Middle frontal gyrus (tissue), 1 donor: ENCODE data around the gene CADM1.

Source experiments
- DNase-seq: peaks from one replicate; pipeline ENCODE4 v3.0.0-alpha.2; 2015; ENCODE audit warnings: low spot score; ENCODE audit errors: extremely low spot score

CADM1 gene

GRCh38 chr11:115255006-115255762 is 249.0 kb downstream of the CADM1 start:
- no peak for DNase-seq

DNA sequence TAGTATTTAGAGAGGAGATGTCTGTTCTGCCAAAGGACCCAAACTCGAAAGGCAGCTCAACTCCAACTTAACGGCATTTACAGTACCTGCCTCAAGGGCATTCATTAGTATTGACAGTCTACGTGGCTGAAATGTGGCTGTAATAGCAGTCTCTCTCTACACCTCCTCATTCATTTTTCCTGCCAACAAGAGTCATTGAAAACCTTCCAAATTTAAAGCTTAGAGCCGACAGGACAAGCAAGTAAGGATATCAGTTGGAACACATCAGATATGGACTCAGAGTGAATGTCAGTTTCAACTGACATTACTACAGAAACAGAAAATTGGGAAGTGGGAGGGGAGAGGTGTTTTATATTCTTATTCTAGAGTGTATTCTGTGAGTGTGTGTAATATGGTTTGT is 253.1 kb downstream of the CADM1 start:
- no peak for DNase-seq

- DNase-seq: no peak
Observed at GRCh38 chr11:115249061-115249578, 255.1 kb downstream of the CADM1 start.

DNA sequence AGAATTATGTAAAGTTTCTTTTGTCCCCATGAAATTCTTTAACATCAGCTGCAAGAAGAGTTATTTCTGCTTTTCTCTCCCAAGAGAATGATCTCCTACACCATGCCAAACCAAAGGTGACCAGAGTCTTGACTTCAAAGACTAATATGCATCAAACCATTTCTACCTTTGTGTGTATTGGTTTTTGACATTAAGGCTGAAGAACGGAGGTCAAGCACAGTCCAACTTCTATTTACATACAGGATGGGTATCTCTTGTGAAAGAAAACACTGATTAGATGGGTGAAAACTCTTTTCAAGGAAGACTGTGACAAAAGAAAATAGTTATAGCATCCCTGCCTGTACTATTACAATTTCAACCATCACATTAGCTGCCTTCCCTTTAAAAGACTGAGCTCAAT is 256.3 kb downstream of the CADM1 start:
- DNase-seq: no peak

DNA sequence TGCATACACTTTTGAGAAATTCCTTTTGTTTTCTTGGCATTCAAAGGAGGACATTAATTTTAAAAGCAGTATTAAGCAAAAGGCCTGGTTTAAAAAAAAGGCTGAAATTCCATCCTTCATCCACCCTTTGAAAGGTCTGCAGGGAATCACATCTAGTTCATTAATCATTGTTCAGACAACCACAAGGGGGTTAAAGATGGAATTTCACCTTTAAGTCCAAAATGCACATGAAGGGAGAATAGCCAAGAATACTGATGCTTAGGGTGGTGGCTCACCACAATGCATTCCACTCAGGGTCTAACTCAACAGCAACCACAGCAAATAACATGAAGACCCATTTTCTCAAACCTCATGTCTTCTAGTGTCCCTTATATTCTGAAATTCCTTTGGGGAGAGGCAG is 256.9 kb downstream of the CADM1 start:
- DNase-seq: no peak

DNA sequence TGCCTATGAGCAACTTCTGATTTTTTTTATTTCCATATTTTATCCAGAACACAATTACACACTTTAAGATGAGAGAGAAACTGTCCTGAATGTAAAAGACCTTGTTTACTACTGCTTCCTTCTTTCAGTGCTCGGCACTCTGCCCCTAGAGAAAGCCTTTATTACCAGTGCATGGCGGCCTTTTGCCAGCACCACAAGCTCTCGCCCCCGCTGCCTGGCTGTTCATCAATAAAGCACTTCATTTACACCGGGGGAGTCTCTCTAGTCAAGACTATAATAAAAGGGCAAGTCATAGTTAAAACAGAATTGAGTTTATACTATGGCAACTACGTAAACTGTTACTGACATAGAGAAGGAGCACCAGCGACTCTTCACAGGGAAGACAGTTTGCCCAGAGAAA is 259.5 kb downstream of the CADM1 start:
- DNase-seq: no peak

DNA sequence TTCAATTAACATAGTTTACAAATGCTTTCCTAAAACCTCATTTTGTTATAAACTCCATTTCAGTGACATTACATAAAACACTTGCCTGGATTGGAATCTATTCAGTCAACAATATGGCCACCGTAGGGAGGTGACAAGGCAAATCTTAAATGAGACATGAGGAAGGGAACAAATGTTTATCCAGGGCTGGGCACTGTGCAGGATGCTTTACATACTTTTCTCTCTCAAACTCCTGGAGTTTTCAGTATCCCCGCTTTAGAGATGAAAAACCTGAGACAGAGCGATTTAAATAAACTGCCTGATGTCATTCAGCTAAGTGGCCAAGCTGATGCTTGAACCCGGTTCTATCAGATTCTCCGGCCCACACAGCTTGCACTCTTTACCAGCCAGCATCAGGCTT is 259.9 kb downstream of the CADM1 start:
- no peak for DNase-seq

DNA sequence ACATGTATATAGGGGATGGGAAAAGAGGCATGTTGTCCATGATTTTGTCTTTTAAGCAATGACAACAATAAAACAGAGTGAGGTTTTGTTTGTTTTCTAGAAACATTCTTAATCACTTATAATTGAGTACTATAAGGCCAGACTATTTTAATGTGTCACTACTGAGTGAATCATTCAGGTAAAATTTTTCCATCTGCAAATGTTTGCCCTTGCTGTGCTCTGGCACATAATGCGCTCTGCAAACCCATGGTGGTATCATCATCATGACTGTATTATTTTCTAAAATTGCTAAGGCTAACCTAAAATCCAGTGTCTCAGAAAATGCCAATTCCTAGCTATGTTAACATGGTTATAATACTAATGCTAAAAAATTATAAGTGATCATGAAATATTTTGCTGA is 261.2 kb downstream of the CADM1 start:
- no peak for DNase-seq

DNA sequence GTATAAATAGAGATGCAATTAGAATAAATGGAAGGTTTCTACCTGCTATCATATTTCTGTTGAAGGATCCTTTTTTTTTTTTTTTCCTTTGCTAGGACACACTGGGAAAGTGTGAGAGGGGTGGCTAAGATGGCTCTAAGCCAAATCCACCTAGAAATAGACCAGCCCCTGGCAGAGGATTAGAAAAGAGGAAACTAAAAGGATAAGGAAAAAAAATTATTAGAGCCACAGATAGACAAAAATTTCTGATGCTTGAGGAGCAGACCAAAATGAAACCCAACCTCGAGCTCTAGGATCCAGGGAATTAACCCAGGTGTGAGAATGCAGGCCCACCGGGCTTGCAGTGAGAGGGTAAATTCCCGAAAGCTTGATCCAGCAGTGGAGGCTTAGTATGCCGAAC is 262.3 kb downstream of the CADM1 start:
- no peak for DNase-seq

DNA sequence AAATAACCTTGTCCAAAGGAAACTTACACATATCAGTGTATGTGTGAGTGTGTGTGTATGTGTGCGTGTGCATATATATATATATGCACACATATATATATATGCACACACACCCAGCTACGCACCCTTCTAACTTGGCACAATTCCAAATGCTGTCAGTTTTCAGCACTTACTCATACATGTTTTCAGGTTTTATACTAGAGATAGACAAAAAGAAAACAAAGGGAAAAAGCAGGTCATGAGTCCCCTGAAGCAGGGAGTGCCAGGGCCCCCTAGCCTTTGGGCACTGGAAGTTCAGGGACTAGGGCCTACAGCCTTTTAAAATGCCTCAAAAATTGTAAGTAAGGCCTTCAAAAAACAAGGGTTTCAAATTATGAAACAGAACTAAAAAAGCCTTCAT is 265.4 kb downstream of the CADM1 start:
- DNase-seq: no peak

- DNase-seq: no peak
Observed at GRCh38 chr11:115238086-115238485, 266.1 kb downstream of the CADM1 start.

GRCh38 chr11:115237578-115237977 is 266.6 kb downstream of the CADM1 start:
- DNase-seq: no peak

GRCh38 chr11:115234794-115235193 is 269.4 kb downstream of the CADM1 start:
- no peak for DNase-seq

DNA sequence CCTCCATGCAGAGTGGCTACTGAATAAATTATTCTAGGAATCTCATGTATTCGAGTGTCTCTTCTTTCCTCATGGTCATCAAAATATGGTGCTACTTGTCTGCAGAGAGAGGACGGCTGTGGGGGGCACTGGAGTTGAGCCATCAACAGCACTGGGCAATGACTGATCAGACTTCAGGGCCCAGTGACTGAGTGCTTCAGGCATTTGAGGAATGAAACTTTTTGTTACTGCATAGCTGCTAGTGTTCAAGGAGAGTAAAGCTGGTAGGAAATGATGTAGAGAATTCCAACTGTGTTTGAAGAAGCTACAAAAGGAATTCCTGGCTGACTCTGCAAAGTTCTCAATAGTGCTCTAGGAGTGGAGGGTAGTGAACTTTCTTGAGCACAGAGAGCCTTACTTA is 277.7 kb downstream of the CADM1 start:
- DNase-seq: no peak

GRCh38 chr11:115224551-115224950 is 279.7 kb downstream of the CADM1 start:
- DNase-seq: no peak

DNA sequence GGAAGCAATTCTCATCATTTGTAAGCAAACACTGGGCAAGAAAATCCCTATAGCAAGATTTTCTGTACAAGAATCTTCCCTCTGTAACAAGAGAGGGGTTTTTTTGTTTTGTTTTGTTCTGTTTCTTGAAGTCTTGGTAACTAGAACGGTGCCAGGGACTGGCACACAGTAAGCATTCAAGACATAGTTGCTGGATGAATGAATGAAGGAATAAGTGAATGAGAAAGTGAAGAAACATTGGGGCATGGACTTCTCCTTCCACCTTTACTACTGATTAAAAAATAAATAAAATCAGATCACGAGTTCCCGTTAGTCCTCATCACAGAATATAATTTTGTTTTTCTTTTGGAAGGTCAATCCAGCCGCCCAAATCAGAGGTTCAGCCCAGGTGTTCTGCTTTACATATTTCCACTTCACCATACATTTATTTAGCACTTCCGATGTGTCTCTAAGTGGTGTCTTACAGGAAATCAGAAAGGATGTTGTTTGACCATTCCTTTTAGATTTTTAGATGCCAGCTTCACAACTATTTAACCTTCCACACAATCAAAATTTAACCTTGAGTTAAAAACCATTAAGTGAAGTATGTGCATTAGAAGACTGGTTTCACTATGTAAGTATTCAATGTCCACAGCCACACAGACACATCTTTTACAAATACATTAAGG is 281.2 kb downstream of the CADM1 start:
- DNase-seq: no peak

DNA sequence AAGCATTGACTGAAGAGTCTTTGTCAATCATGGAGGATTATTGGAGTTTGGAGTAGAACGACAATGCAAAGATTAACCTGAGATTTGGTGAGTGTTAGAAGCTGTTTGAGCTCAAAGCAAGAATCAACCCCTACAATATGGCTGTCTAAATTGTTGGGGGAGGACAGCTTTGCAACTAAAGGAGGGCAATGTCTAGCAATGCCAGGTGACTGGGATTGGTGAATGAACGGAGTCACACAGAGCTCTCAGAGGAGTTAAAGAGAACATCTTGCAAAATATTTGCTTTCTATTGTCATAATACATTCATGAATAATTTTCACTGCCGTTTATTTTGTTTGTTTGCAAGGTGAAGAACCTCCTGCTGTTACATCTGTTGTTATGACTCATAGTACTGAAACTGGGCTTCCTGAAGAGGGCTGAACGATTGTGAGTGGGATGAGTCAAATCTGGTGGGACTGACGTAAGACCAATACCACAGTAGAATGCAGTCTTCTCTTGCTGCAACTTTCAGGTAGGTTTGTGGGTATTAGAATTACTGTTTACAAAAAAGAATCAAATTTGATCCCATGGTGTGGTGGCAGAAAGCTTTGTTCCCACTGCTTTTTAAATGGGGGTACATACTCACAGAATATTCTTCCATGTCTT is 281.9 kb downstream of the CADM1 start:
- DNase-seq: no peak

- DNase-seq: no peak
Observed at GRCh38 chr11:115221461-115222069, 282.6 kb downstream of the CADM1 start.

GRCh38 chr11:115220911-115221310 is 283.3 kb downstream of the CADM1 start:
- no peak for DNase-seq

GRCh38 chr11:115220423-115220822 is 283.8 kb downstream of the CADM1 start:
- DNase-seq: no peak

GRCh38 chr11:115219376-115219775 is 284.8 kb downstream of the CADM1 start:
- no peak for DNase-seq

DNA sequence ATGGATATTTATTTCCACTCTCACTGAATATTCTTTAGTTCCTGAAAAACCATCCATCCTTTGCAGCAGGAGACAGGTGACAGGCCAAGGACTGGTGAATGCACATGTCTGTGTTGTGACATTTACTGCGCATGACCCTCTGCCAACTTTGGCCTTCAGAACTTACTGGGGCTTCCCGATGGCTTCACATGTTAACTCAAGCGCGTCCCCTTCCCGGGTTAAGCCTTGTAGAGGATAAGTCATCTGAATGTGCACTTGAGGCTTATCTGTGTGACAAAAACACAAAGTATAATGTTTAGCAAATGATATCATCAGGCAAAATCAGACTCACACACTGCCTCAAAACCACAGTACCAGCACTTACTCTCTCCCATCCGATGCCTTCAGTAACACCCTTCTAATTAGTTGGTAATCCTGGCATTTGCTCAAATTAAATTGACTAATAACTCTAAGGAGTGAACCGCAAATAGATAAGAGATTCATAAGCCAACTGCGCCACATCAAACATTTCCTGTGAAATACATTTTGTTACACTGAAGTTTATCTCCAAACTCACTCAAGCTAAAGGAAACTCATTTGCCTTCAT is 286.4 kb downstream of the CADM1 start:
- DNase-seq: no peak
